ENCODE results near the gene LRRC17. TPM values are rescaled to one million over a fixed set of nuclear protein-coding genes. Genes with fewer than 3 reads are reported as not detected.
A peak's percentile ranks its signal among the peaks of the same experiment; 100 is the strongest.

The LRRC17 gene
- total and polyA plus RNA-seq, 12 donors: 1.5 to 26.3 (median 3.3) TPM

DNA sequence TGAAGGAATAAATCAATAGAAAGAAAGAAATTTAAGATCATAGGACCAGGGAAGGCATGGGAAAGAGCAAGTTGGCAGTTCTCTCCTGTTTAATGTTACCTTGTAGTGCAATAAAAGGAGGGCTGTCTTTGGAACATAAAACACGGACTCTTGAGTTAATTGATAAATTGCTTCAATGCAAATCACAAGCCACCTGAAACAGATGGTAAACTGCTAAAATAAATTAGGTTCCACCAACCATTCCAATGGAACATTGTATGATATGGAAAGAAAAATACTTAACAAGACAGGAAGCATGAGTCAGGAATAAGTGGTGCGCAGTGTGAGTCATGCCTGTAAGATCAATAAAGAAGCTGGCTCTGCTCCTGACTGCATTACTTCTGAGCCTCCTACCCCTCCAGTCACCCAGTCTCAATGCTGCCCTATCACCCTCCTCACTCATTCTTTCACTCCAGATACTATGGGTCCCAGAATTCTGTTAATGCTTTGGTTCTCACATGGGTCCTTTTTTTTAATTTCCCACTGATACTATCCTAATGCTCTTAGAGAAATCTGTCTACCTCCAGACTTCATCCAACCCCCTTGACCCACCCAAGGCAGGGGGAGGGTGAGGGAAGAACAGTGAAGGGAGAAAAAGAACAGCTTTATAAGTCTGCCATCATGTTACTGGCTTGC, 78.9 kb downstream of the LRRC17 start:
- no peak overlapping the region for H3K4me3 ChIP-seq
- WGBS, 4 donors: 41 to 57% (median 47%) methylated on average over 2 of the region's 2 CpGs
- no peaks in the 10 kb centered on the region for H3K27me3 ChIP-seq
- peaks cover 14 to 56% of the 10 kb centered on the region in 2 donors for H3K4me1 ChIP-seq (replicated peaks in 1 of 2)
- peak overlapping the region in 2 of 5 donors; percentile 15 to 58 for H3K27ac ChIP-seq
- DNase-seq: peak in 6 of 7 donors; percentile 29 to 67 (median 50)
- TF ChIP-seq POLR2A (IDR thresholded peaks at IDR 0.05): no peak
- no peak for TF ChIP-seq CTCF (IDR thresholded peaks at IDR 0.05)
- no peaks in the 10 kb centered on the region for H3K9me3 ChIP-seq (replicated peaks in 1 of 3)
- intact Hi-C loops (cut with DNase I): no loop called here
- H3K36me3 ChIP-seq (replicated peaks in 1 of 2): no peaks in the 10 kb centered on the region

GRCh38 chr7:102992509-102992937, 79.7 kb downstream of the LRRC17 start:
- no peak for TF ChIP-seq POLR2A (IDR thresholded peaks at IDR 0.05)
- no peak for TF ChIP-seq CTCF (IDR thresholded peaks at IDR 0.05)
- Histone ChIP-seq H3K36me3 (replicated peaks in 1 of 2) (no peaks in the 10 kb centered on the region), H3K27me3 (no peaks in the 10 kb centered on the region), H3K9me3 (replicated peaks in 1 of 3) (no peaks in the 10 kb centered on the region), H3K4me1 (replicated peaks in 1 of 2) (peaks cover 14 to 56% of the 10 kb centered on the region in 2 donors), H3K4me3 (no peak overlapping the region), H3K27ac (peak overlapping the region in 2 of 5 donors; percentile 36 to 41)
- DNase-seq: no peak
- 74 to 89% (median 81%) methylated on average over 5 of the region's 5 CpGs for WGBS, 4 donors
- intact Hi-C loops (cut with DNase I): no loop called here

- TF ChIP-seq CTCF (IDR thresholded peaks at IDR 0.05) (no peak), POLR2A (IDR thresholded peaks at IDR 0.05) (no peak)
- Histone ChIP-seq H3K4me3 (no peak overlapping the region), H3K4me1 (replicated peaks in 1 of 2) (peaks cover 14 to 56% of the 10 kb centered on the region in 2 donors), H3K27ac (peak overlapping the region in 2 of 5 donors; percentile 36 to 41), H3K9me3 (replicated peaks in 1 of 3) (no peaks in the 10 kb centered on the region), H3K36me3 (replicated peaks in 1 of 2) (no peaks in the 10 kb centered on the region), H3K27me3 (no peaks in the 10 kb centered on the region)
- intact Hi-C loops (cut with DNase I): no loop called here
- peak in 2 of 7 donors; percentile 25 to 26 for DNase-seq
- WGBS, 4 donors: 8 to 21% (median 15%) methylated on average over 2 of the region's 2 CpGs
These were observed 80.3 kb downstream of the LRRC17 start for GRCh38 chr7:102992938-102993717.

DNA sequence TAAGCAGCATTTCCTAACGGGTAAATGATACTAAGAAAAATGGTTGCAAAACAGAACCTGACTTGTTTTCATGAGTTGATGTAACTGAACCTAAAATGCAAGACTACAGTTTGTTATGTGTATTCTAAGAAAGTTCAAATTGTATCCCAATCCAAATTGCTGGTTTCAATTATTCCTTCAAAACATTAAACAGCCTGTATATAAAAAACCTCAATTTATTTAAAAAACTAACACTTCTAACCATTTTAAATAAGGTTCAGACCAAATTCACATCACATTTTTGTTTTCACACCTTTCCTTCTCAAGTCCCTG, 80.9 kb downstream of the LRRC17 start:
- H3K4me3 ChIP-seq: no peak overlapping the region
- no peaks in the 10 kb centered on the region for H3K27me3 ChIP-seq
- DNase-seq: no peak
- peaks cover 14 to 52% of the 10 kb centered on the region in 2 donors for H3K4me1 ChIP-seq (replicated peaks in 1 of 2)
- no peaks in the 10 kb centered on the region for H3K9me3 ChIP-seq (replicated peaks in 1 of 3)
- TF ChIP-seq POLR2A (IDR thresholded peaks at IDR 0.05): no peak
- TF ChIP-seq CTCF (IDR thresholded peaks at IDR 0.05): no peak
- intact Hi-C loops (cut with DNase I): no loop called here
- H3K27ac ChIP-seq: peak overlapping the region in 2 of 5 donors; percentile 36 to 41
- no peaks in the 10 kb centered on the region for H3K36me3 ChIP-seq (replicated peaks in 1 of 2)
- WGBS, 4 donors: 14 to 22% (median 16%) methylated on average over 1 of the region's 1 CpG

All from adrenal gland (tissue), 12 donors.